Measurements from ENCODE around the gene NDUFC1. TPM values are rescaled to one million over a fixed set of nuclear protein-coding genes. Genes with fewer than 3 reads are reported as not detected.

The NDUFC1 gene
- total and polyA plus RNA-seq, 5 donors, result 167 to 382 (median 197) TPM

DNA sequence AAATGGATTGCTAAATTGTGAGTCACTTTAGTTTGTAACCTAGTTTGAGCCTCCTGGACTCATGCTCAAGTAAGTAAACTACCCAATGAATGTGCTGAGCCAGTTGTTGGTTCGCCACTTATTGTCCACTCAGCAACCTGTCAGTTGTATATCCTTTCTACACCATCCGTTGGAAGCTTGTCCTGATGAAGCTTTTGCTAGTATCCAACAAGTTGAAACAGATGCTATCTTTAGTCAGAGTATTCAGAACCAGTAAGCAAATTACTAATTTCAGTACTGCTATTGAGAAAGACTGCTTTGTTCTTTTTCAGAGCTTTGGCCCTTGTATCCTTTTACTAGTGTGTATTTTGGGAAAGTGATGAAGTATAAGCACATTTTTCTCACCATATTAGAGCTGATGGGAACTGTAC lies 5.3 kb downstream of the NDUFC1 start:
- no peak overlapping the region for H3K27ac ChIP-seq (ENCODE audit: low read length)
- intact Hi-C loops (cut with DNase I), result loop anchor here in 3 of 4 donors (5.0 to 10.0 kb wide), 4 partner anchors 202 to 262 kb away; no protein-coding TSS in a partner anchor
- H3K4me3 ChIP-seq (ENCODE audit: low read length), result no peak overlapping the region
- WGBS, result 78% methylated on average over 2 of the region's 2 CpGs
- H3K9me3 ChIP-seq (ENCODE audit: control insufficient read depth, low read length), result no peaks in the 10 kb centered on the region
- H3K27me3 ChIP-seq (ENCODE audit: control insufficient read depth, insufficient read depth), result no peaks in the 10 kb centered on the region
- ATAC-seq (no peak), DNase-seq (no peak)
- peaks cover 2% of the 10 kb centered on the region for H3K4me1 ChIP-seq (ENCODE audit: control insufficient read depth, insufficient read depth, low read length)

DNA sequence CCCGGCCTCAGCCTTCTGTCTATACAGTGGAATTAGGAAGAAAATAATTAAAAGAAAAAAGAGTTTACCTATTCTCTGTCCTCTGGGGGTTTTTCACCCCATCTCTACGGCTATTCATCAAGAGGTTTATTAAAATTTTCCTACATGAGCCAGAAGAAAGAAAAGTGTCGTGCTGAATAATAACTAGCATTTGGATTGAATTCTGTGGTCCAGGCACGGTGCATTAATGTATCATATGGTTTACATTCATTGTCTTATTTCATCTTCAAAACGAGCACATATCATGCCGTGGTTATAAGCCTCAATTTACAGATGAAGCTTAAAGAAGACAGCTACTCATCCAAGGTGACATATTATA lies 6.4 kb downstream of the NDUFC1 start:
- Histone ChIP-seq H3K27me3 (ENCODE audit: control insufficient read depth, insufficient read depth) (no peaks in the 10 kb centered on the region), H3K4me1 (ENCODE audit: control insufficient read depth, insufficient read depth, low read length) (peaks cover 2% of the 10 kb centered on the region), H3K9me3 (ENCODE audit: control insufficient read depth, low read length) (no peaks in the 10 kb centered on the region), H3K4me3 (ENCODE audit: low read length) (peak overlapping the region; percentile 86), H3K27ac (ENCODE audit: low read length) (no peak overlapping the region)
- ATAC-seq (no peak), DNase-seq (no peak)
- intact Hi-C loops (cut with DNase I), result loop anchor here in 3 of 4 donors (5.0 to 10.0 kb wide), 4 partner anchors 201 to 261 kb away; no protein-coding TSS in a partner anchor
- WGBS, result 12% methylated on average over 6 of the region's 6 CpGs

DNA sequence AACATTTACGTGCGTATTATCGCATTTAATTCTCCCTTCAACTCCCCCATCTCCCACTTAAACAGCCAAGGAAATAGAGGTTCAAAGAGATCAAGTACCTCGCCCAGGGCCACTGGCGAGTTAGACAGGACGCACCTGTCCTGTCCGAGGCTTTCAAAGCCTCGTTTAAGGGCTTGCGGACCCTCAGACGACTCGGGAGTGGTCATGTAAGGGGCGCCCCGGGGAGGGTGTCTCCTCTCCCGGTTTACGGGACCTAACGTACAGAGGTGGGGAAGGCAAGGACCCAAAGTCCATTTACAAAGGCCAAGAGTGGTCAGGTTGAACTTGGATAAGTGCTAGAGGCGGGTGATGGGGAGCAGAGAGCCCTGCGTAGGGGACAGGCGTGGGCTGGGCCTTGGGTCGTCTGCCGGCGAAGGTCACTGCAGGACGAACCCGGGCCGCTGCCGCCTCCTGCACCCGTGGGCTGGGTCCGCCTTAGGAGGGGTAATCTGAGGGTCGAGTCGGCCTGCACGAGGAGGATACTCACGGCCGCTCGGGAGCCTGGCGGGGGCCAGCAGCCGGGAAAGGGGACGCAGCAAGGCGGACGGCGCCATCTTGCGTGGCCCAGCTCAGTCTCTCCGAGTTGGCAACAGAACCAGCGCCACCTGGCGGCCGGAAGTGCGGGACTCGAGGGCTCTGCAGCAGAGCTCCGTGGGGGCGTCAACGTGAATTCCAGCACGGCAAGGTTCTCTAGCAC lies 6.9 kb downstream of the NDUFC1 start:
- no peaks in the 10 kb centered on the region for H3K9me3 ChIP-seq (ENCODE audit: control insufficient read depth, low read length)
- intact Hi-C loops (cut with DNase I), result loop anchor here in 3 of 4 donors (5.0 to 10.0 kb wide), 4 partner anchors 201 to 261 kb away; no protein-coding TSS in a partner anchor
- peak; percentile 98 to 100 (median 99) for DNase-seq
- under 1% methylated on average over 51 of the region's 51 CpGs for WGBS
- peaks cover 2% of the 10 kb centered on the region for H3K4me1 ChIP-seq (ENCODE audit: control insufficient read depth, insufficient read depth, low read length)
- peak overlapping the region; percentile 86 for H3K4me3 ChIP-seq (ENCODE audit: low read length)
- peak overlapping the region; percentile 61 for H3K27ac ChIP-seq (ENCODE audit: low read length)
- no peaks in the 10 kb centered on the region for H3K27me3 ChIP-seq (ENCODE audit: control insufficient read depth, insufficient read depth)
- peak; percentile 98 for ATAC-seq

DNA sequence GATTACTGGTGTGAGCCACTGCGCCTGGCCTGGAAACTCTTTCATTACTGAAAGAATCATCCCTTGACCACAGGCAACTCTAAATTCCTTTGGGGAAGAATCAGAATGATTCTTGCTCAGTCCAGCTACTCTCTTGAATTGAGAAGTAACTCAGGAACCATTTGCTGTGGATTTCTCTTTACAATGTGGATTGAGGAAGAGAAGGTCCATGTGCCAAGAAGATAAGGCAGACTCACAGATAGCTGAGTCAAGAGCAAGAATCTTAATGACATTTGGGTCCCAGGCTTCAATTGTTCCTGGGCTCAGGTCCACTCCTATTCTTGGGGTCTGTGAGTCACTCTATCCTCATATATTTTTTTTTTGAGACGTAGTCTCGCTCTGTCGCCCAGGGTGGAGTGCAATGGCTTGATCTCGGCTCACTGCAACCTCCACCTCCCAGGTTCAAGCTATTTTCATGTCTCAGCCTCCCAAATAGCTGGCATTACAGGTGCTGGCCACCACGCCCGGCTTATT lies 16.0 kb downstream of the NDUFC1 start:
- no peak overlapping the region for H3K4me3 ChIP-seq (ENCODE audit: low read length)
- no peak overlapping the region for H3K27ac ChIP-seq (ENCODE audit: low read length)
- DNase-seq, result no peak
- ATAC-seq, result peak in 1 of 2 donors; percentile 70
- H3K4me1 ChIP-seq (ENCODE audit: control insufficient read depth, insufficient read depth, low read length), result no peaks in the 10 kb centered on the region
- H3K9me3 ChIP-seq (ENCODE audit: control insufficient read depth, low read length), result no peaks in the 10 kb centered on the region
- intact Hi-C loops (cut with DNase I), result no loop called here
- 93% methylated on average over 7 of the region's 7 CpGs for WGBS
- H3K27me3 ChIP-seq (ENCODE audit: control insufficient read depth, insufficient read depth), result no peaks in the 10 kb centered on the region

DNA sequence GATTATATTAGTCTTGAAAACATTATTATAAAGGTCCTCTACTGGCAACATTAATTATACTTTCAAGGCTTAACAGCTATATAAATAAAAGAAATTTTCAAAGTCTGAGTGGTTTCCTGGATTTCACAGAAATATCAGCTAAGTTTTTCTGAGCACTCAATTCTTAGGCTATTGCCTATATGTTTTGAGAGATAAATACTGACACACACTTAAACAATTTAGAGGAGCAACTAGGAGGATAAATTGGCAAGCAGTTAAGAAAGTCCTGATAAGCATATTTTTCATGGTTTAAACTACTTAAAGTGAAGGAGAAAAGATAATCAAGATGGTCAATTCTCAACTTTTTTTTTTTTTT lies 19.6 kb downstream of the NDUFC1 start:
- intact Hi-C loops (cut with DNase I), result no loop called here
- no peaks in the 10 kb centered on the region for H3K4me1 ChIP-seq (ENCODE audit: control insufficient read depth, insufficient read depth, low read length)
- H3K27me3 ChIP-seq (ENCODE audit: control insufficient read depth, insufficient read depth), result no peaks in the 10 kb centered on the region
- no peaks in the 10 kb centered on the region for H3K9me3 ChIP-seq (ENCODE audit: control insufficient read depth, low read length)
- no peak overlapping the region for H3K27ac ChIP-seq (ENCODE audit: low read length)
- DNase-seq (no peak), ATAC-seq (no peak)
- H3K4me3 ChIP-seq (ENCODE audit: low read length), result no peak overlapping the region

DNA sequence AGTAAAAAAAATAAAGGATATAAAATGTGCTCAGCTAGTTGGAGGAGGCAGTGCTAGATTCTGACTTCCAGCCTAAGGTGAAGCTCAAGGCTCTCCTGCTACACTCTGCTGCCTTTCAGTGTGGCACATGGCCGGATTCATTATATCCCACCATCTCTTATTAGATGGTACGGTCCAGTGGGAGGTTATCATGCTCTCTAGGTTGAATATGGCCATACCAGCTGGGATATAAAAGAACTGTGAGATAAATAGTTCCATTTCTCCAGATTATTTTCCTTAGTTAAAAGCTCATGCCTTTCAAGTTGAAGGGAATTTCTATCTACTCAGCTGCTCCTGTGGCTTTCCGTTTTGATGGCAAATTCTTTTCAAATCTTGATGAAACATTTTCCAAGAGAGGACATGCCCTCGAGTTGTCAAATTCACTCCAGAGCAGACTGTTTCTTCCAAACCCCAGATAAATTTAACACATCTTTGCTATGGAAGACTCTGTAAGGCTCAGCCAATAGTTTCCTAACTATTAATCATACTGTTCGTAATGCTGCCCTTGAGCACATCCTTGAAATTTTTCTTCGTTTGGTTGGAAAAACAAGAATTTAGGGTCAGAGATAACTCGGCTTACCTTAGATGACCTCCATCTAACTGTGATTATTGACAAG lies 20.1 kb downstream of the NDUFC1 start:
- whole genome bisulfite sequencing, result 62% methylated on average over 7 of the region's 7 CpGs
- Histone ChIP-seq H3K4me1 (ENCODE audit: control insufficient read depth, insufficient read depth, low read length) (no peaks in the 10 kb centered on the region), H3K27me3 (ENCODE audit: control insufficient read depth, insufficient read depth) (no peaks in the 10 kb centered on the region), H3K4me3 (ENCODE audit: low read length) (no peak overlapping the region), H3K9me3 (ENCODE audit: control insufficient read depth, low read length) (no peaks in the 10 kb centered on the region), H3K27ac (ENCODE audit: low read length) (no peak overlapping the region)
- ATAC-seq (no peak), DNase-seq (no peak)
- intact Hi-C loops (cut with DNase I), result no loop called here

DNA sequence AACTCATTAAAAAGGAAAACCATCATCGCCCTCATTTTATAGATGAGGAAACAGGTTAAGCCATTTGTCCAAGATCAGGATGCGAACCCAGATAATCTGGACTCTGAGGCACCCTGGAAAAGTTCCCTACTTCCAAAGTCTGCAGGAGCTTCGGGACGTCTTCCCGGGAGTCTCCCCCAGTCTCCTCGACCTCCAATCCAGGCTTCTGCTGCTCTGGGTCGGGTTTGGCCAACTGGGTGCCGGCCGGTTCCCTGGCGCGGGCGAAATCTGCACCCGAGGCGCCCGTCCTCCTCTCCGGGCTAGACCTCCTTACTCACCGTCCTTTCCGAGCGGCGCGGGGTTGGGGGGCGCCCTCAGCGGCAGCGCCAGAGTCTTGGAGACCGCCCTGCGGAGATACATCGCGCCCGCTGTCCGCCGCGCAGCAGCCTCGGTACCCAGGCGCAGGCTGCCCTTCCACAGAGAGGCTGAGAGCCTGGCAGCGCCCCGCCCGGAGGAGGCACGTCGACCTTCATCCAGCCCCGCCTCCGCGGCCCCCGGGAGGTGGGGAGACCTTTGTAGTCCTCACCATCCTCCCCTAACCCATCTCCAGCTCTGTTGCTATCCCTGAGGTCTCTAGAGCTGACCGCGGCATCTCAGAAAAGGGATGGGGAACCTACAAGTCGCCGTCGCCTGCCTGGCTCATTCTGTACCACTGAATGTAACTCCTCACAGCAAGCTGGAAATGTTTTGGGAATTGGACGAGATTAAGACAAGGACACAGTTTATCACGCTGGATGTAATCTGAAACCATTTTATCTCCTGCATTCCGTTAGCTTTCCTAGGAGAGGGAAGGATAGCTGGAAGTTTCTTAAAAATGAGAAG lies 22.3 kb downstream of the NDUFC1 start, which contains the start of gene MGARP:
MGARP (minus strand) TSS at position 466 of the 861 bp plus-strand sequence; CDS start at position 399, 67 bp downstream.
- Histone ChIP-seq H3K9me3 (ENCODE audit: control insufficient read depth, low read length) (no peaks in the 10 kb centered on the region), H3K27ac (ENCODE audit: low read length) (no peak within 1 kb of the TSS), H3K27me3 (ENCODE audit: control insufficient read depth, insufficient read depth) (no peaks in the 10 kb centered on the region), H3K4me3 (ENCODE audit: low read length) (peak within 1 kb of the TSS; percentile 58), H3K4me1 (ENCODE audit: control insufficient read depth, insufficient read depth, low read length) (no peaks in the 10 kb centered on the region)
- intact Hi-C loops (cut with DNase I), result no loop called here
- ATAC-seq (peak; percentile 79 to 83), DNase-seq (peak; percentile 34 to 60 (median 57))
- 4% methylated on average over 51 of the region's 51 CpGs for WGBS

DNA sequence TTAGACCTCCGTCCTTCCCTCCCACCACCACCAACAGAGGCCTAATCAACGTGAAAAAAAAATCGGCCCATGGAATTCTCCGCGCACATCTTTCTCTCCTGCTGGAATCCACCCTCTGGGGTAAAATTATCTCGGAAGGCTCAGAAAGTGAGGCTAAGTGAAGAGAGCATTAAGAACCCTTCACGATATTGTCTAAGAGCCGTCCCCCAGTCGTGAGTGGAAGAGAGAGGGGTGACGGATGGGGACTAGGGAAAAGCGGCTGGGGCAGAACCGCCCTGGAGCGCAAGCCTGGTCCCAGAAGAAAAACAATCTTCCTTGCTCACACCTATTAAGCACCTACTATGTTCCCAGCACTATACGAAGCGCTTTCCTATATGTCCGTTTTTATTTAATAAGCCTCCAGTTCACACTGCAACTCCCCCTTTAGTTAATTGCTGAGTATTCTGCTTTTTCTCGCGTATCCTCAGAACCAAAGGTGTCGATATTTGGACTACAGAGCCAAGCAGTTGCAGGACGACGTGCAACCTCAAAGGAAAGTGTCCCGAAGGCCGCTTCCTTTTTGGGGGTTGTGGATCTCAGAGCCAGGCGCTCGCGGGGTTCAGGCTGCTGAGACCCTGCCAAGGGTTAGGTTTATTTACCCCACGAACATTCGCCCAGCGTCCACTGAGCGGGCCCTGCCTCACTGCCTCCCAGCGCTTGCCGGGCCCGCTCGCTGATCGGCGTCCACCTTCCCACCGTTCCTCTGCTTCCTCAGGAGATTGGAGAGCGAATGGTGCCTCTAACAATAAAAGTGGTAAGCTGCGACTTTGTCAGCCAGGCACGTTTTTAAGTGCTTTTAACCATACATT lies 23.1 kb downstream of the NDUFC1 start:
- H3K4me3 ChIP-seq (ENCODE audit: low read length), result peak overlapping the region; percentile 58
- no peaks in the 10 kb centered on the region for H3K27me3 ChIP-seq (ENCODE audit: control insufficient read depth, insufficient read depth)
- H3K27ac ChIP-seq (ENCODE audit: low read length), result no peak overlapping the region
- ATAC-seq, result peak; percentile 45 to 77
- no peaks in the 10 kb centered on the region for H3K9me3 ChIP-seq (ENCODE audit: control insufficient read depth, low read length)
- DNase-seq, result peak in 1 of 3 donors; percentile 55
- H3K4me1 ChIP-seq (ENCODE audit: control insufficient read depth, insufficient read depth, low read length), result no peaks in the 10 kb centered on the region
- intact Hi-C loops (cut with DNase I), result no loop called here
- WGBS, result 15% methylated on average over 40 of the region's 40 CpGs

DNA sequence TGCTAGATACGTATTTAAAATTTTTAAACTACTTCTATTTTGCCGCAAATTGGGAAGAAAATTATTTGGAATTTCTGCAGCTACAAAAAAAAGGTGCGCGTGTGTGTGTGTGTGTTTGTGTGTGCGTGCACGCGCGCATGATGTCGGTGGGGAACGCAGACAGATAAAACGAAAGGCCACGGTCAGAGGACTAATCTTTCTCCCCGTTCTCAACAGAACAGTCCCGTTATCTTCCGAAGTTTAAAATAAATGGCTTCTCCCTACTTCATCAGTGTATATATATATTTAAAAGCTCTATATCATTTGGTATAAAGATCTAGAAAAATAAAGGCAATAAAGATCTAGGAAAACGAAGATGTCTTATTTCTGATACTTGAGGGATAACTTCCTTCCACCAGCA lies 23.8 kb downstream of the NDUFC1 start:
- Histone ChIP-seq H3K4me3 (ENCODE audit: low read length) (peak overlapping the region; percentile 58), H3K27ac (ENCODE audit: low read length) (no peak overlapping the region), H3K9me3 (ENCODE audit: control insufficient read depth, low read length) (no peaks in the 10 kb centered on the region), H3K4me1 (ENCODE audit: control insufficient read depth, insufficient read depth, low read length) (no peaks in the 10 kb centered on the region), H3K27me3 (ENCODE audit: control insufficient read depth, insufficient read depth) (no peaks in the 10 kb centered on the region)
- DNase-seq (no peak), ATAC-seq (no peak)
- intact Hi-C loops (cut with DNase I), result no loop called here
- WGBS, result 65% methylated on average over 16 of the region's 16 CpGs

DNA sequence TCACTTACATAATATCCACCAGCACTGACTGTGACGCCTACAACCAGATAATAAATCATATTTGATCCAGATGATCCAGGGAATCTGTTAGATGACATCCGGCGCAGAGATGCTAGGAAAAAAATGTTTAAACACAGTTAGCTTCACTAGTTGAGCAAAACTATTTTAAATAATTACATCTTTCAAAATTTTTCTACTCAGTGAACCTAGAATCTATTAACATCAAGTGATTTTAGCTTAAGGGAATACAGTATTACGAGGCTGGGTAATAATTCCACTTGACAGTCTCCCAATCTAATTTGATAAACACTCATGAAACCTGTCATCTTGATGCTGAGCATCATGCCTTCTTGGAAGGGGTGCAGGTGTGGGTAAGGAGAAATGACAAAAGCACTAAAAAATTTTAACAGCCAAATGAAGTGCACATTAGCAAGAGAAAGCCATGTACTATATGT lies 27.0 kb downstream of the NDUFC1 start:
- H3K4me1 ChIP-seq (ENCODE audit: control insufficient read depth, insufficient read depth, low read length), result no peaks in the 10 kb centered on the region
- intact Hi-C loops (cut with DNase I), result no loop called here
- H3K27me3 ChIP-seq (ENCODE audit: control insufficient read depth, insufficient read depth), result no peaks in the 10 kb centered on the region
- DNase-seq, result no peak
- H3K9me3 ChIP-seq (ENCODE audit: control insufficient read depth, low read length), result no peaks in the 10 kb centered on the region
- no peak overlapping the region for H3K27ac ChIP-seq (ENCODE audit: low read length)
- WGBS, result 92% methylated on average over 4 of the region's 4 CpGs
- no peak for ATAC-seq
- H3K4me3 ChIP-seq (ENCODE audit: low read length), result no peak overlapping the region
